Nephron progenitor cell (in vitro differentiated cells): ENCODE results near the gene EPM2A.

Source experiments
- DNase-seq: peaks from one replicate; pipeline ENCODE4 v3.0.0; 2021
- H3K27ac Mint-ChIP-seq: 2 replicates; pipeline ENCODE4 v1.8.0; 2021; ENCODE audit warnings: mild to moderate bottlenecking, moderate library complexity, mixed read lengths
- H3K27me3 Mint-ChIP-seq: 2 replicates; pipeline ENCODE4 v1.8.0; 2021; ENCODE audit warnings: mild to moderate bottlenecking, low read depth, mixed read lengths; ENCODE audit not compliant: poor library complexity
- H3K36me3 Mint-ChIP-seq: 2 replicates; pipeline ENCODE4 v1.8.0; 2021; ENCODE audit warnings: low read depth, mixed read lengths
- H3K4me1 Mint-ChIP-seq: 2 replicates; pipeline ENCODE4 v1.8.0; 2021; ENCODE audit warnings: mixed read lengths
- H3K4me3 Mint-ChIP-seq: 2 replicates; pipeline ENCODE4 v1.8.0; 2021; ENCODE audit warnings: mild to moderate bottlenecking, moderate library complexity, mixed read lengths
- H3K9me3 Mint-ChIP-seq: 2 replicates; pipeline ENCODE4 v1.8.0; 2021; ENCODE audit warnings: mild to moderate bottlenecking, moderate library complexity, mixed read lengths
- CTCF ChIP-seq: fragments of 200-600 bp; sonication (generic); IDR thresholded peaks from 2 replicates; pipeline ENCODE4 v1.5.0; 2021; ENCODE audit warnings: antibody characterized with exemption

EPM2A gene

GRCh38 chr6:145734486-145735355 lies 599 bp downstream of the EPM2A start:
- Mint-ChIP-seq H3K4me1 (peaks cover 54% of the 10 kb centered on the region), H3K27me3 (no peaks in the 10 kb centered on the region), H3K9me3 (peaks cover 24% of the 10 kb centered on the region), H3K36me3 (peaks cover 24% of the 10 kb centered on the region), H3K27ac (peak overlapping the region; percentile 98), H3K4me3 (peak overlapping the region; percentile 86)
- no peak for TF ChIP-seq CTCF
- peak; percentile 91 for DNase-seq

GRCh38 chr6:145733810-145734209 lies 1.5 kb downstream of the EPM2A start:
- peaks cover 27% of the 10 kb centered on the region for H3K36me3 Mint-ChIP-seq
- peaks cover 54% of the 10 kb centered on the region for H3K4me1 Mint-ChIP-seq
- H3K27ac Mint-ChIP-seq: no peak overlapping the region
- H3K27me3 Mint-ChIP-seq: no peaks in the 10 kb centered on the region
- peaks cover 25% of the 10 kb centered on the region for H3K9me3 Mint-ChIP-seq
- TF ChIP-seq CTCF: no peak
- no peak for DNase-seq
- peak overlapping the region; percentile 86 for H3K4me3 Mint-ChIP-seq

- Mint-ChIP-seq H3K4me1 (peaks cover 54% of the 10 kb centered on the region), H3K36me3 (peaks cover 32% of the 10 kb centered on the region), H3K27me3 (no peaks in the 10 kb centered on the region), H3K9me3 (peaks cover 30% of the 10 kb centered on the region), H3K4me3 (peak overlapping the region; percentile 67), H3K27ac (no peak overlapping the region)
- no peak for TF ChIP-seq CTCF
- no peak for DNase-seq
These were observed 2.1 kb downstream of the EPM2A start for GRCh38 chr6:145733207-145733606.

GRCh38 chr6:145731447-145731846 lies 3.9 kb downstream of the EPM2A start:
- DNase-seq: no peak
- TF ChIP-seq CTCF: no peak
- H3K27ac Mint-ChIP-seq: no peak overlapping the region

GRCh38 chr6:145729887-145730286 lies 5.4 kb downstream of the EPM2A start:
- H3K4me3 Mint-ChIP-seq: no peak overlapping the region
- no peak for DNase-seq
- H3K9me3 Mint-ChIP-seq: peaks cover 43% of the 10 kb centered on the region
- no peaks in the 10 kb centered on the region for H3K27me3 Mint-ChIP-seq
- H3K36me3 Mint-ChIP-seq: peaks cover 37% of the 10 kb centered on the region
- peaks cover 34% of the 10 kb centered on the region for H3K4me1 Mint-ChIP-seq
- TF ChIP-seq CTCF: no peak
- H3K27ac Mint-ChIP-seq: no peak overlapping the region

More at GRCh38 chr6:145731447-145731846, 3.9 kb downstream of the EPM2A start:
- peak overlapping the region; percentile 32 for H3K4me3 Mint-ChIP-seq
- peaks cover 43% of the 10 kb centered on the region for H3K4me1 Mint-ChIP-seq
- H3K9me3 Mint-ChIP-seq: peaks cover 43% of the 10 kb centered on the region
- no peaks in the 10 kb centered on the region for H3K27me3 Mint-ChIP-seq
- H3K36me3 Mint-ChIP-seq: peaks cover 37% of the 10 kb centered on the region
